Ishikawa (cell line): ENCODE results near the gene F10.

Source experiments
- CEBPB ChIP-seq: IDR thresholded peaks from 2 replicates; pipeline ENCODE4 v1.6.1; 2012
- CREB1 ChIP-seq: IDR thresholded peaks from 2 replicates; pipeline ENCODE4 v1.6.1; 2012; ENCODE audit warnings: low read depth
- EGR1 ChIP-seq: IDR thresholded peaks from 2 replicates; pipeline ENCODE4 v1.6.1; 2012
- EP300 ChIP-seq: IDR thresholded peaks from 2 replicates; pipeline ENCODE4 v1.6.1; 2012; ENCODE audit warnings: borderline replicate concordance
- FOXM1 ChIP-seq: IDR thresholded peaks from 2 replicates; pipeline ENCODE4 v1.6.1; 2012; ENCODE audit warnings: low read depth, borderline replicate concordance
- MAX ChIP-seq: IDR thresholded peaks from 2 replicates; pipeline ENCODE4 v1.6.1; 2012
- NFIC ChIP-seq: IDR thresholded peaks from 2 replicates; pipeline ENCODE4 v1.6.1; 2012
- RAD21 ChIP-seq: IDR thresholded peaks from 2 replicates; pipeline ENCODE4 v1.6.1; 2012; ENCODE audit warnings: low read depth
- REST ChIP-seq: IDR thresholded peaks from 2 replicates; pipeline ENCODE4 v1.6.1; 2012; ENCODE audit warnings: low read depth, mild to moderate bottlenecking
- TAF1 ChIP-seq: IDR thresholded peaks from 2 replicates; pipeline ENCODE4 v1.6.1; 2012; ENCODE audit warnings: low read depth, mild to moderate bottlenecking
- TCF12 ChIP-seq: IDR thresholded peaks from 2 replicates; pipeline ENCODE4 v1.6.1; 2012; ENCODE audit warnings: low read depth
- TEAD4 ChIP-seq: IDR thresholded peaks from 2 replicates; pipeline ENCODE4 v1.6.1; 2012
- USF1 ChIP-seq: IDR thresholded peaks from 2 replicates; pipeline ENCODE4 v1.6.1; 2012
- YY1 ChIP-seq: IDR thresholded peaks from 2 replicates; pipeline ENCODE4 v1.6.1; 2012; ENCODE audit warnings: low read depth
- ZBTB7A ChIP-seq: IDR thresholded peaks from 2 replicates; pipeline ENCODE4 v1.6.1; 2012; ENCODE audit warnings: low read depth

F10 gene

GRCh38 chr13:113125506-113126264, 3.1 kb downstream of the F10 start:
- no peak for TF ChIP-seq ZBTB7A
- no peak for TF ChIP-seq CREB1
- no peak for TF ChIP-seq YY1
- no peak for TF ChIP-seq EP300
- no peak for TF ChIP-seq RAD21
- TF ChIP-seq MAX: no peak
- no peak for TF ChIP-seq REST
- TF ChIP-seq USF1: no peak
- no peak for TF ChIP-seq TEAD4
- no peak for TF ChIP-seq TCF12
- no peak for TF ChIP-seq TAF1
- TF ChIP-seq EGR1: no peak
- TF ChIP-seq FOXM1: no peak
- no peak for TF ChIP-seq CEBPB
- no peak for TF ChIP-seq NFIC

GRCh38 chr13:113126265-113127150, 3.9 kb downstream of the F10 start:
- TF ChIP-seq MAX (no peak), NFIC (no peak), TCF12 (no peak), TAF1 (no peak), FOXM1 (no peak), EGR1 (no peak), TEAD4 (no peak), ZBTB7A (no peak)

GRCh38 chr13:113129480-113129879, 6.9 kb downstream of the F10 start:
- TF ChIP-seq CEBPB (no peak), EGR1 (no peak), CREB1 (no peak), NFIC (no peak), TEAD4 (no peak), TCF12 (no peak), YY1 (no peak), ZBTB7A (no peak), USF1 (no peak), RAD21 (no peak), MAX (no peak), EP300 (no peak), TAF1 (no peak), FOXM1 (no peak), REST (no peak)

GRCh38 chr13:113129921-113130750, 7.5 kb downstream of the F10 start:
- TF ChIP-seq REST (no peak), RAD21 (no peak), USF1 (no peak), ZBTB7A (no peak), TEAD4 (no peak), TAF1 (no peak), YY1 (no peak), CREB1 (no peak), MAX (no peak), EGR1 (no peak), EP300 (no peak), TCF12 (no peak)
